ENCODE results near the gene LTBP1.

DNA sequence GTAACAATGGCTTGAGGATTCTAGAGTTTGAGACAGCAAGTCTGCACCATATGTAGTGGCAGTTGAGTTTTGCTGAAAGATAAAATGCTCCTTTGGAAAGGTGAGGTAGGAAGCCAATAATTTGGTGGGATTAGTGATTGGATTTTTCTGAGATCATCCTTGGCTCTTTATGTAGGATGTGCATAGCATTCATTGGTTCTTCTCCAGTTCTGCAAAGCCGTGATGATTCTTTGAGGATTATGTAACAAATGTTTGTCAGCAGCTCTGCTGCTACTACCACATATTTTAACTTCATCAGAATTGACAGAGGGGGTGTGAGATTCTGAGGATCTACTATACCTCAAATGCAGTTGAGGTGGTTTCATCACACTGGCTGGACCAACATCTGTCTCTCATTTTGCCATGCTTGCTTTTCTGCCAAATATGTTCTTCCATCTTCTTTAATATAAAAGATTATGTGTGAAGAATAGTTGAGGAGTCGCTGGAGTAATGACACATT lies 340.8 kb downstream of the LTBP1 start:
- TF ChIP-seq, protein P1, sequence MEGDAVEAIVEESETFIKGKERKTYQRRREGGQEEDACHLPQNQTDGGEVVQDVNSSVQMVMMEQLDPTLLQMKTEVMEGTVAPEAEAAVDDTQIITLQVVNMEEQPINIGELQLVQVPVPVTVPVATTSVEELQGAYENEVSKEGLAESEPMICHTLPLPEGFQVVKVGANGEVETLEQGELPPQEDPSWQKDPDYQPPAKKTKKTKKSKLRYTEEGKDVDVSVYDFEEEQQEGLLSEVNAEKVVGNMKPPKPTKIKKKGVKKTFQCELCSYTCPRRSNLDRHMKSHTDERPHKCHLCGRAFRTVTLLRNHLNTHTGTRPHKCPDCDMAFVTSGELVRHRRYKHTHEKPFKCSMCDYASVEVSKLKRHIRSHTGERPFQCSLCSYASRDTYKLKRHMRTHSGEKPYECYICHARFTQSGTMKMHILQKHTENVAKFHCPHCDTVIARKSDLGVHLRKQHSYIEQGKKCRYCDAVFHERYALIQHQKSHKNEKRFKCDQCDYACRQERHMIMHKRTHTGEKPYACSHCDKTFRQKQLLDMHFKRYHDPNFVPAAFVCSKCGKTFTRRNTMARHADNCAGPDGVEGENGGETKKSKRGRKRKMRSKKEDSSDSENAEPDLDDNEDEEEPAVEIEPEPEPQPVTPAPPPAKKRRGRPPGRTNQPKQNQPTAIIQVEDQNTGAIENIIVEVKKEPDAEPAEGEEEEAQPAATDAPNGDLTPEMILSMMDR (IDR thresholded peaks at IDR 0.05), result no peak
- TF ChIP-seq POLR2A (IDR thresholded peaks at IDR 0.05), result no peak

Measured in adrenal gland (tissue), 5 donors.